SK-N-SH treated with all-trans-retinoic acid at 6 μM for 48 hours (cell line): ENCODE measurements around the gene SAG.

Experiments used
- ATAC-seq: fragments of 200-7000 bp; cut with Tn5 transposase; 3 replicates; pipeline ENCODE4 v1.9.1; 2020; ENCODE audit warnings: mild to moderate bottlenecking, moderate library complexity
- ARNTL ChIP-seq: fragments of 450-650 bp; formaldehyde crosslinking; IDR thresholded peaks from 2 replicates; pipeline ENCODE4 v1.5.0; 2020; ENCODE audit warnings: low read depth, mild to moderate bottlenecking, moderate library complexity, borderline replicate concordance
- BACH2 ChIP-seq: fragments of 250-450 bp; sonication (Bioruptor Pico); IDR thresholded peaks from 2 replicates; pipeline ENCODE4 v1.9.0; 2021; ENCODE audit warnings: mild to moderate bottlenecking, borderline replicate concordance
- CSRNP3 ChIP-seq: fragments of 250-450 bp; sonication (Bioruptor Pico); IDR thresholded peaks from 2 replicates; pipeline ENCODE4 v1.5.1; 2021; ENCODE audit warnings: mild to moderate bottlenecking, moderate library complexity
- ESRRG ChIP-seq: fragments of 250-450 bp; sonication (Bioruptor Pico); IDR thresholded peaks from 2 replicates; pipeline ENCODE4 v1.6.1; 2021; ENCODE audit warnings: mild to moderate bottlenecking
- GLIS3 ChIP-seq: fragments of 250-450 bp; sonication (Bioruptor Pico); IDR thresholded peaks from 2 replicates; pipeline ENCODE4 v1.5.0; 2020; ENCODE audit warnings: mild to moderate bottlenecking, moderate library complexity
- ISL1 ChIP-seq: fragments of 250-450 bp; sonication (Bioruptor Pico); IDR thresholded peaks from 2 replicates; pipeline ENCODE4 v2.1.2; 2022; ENCODE audit warnings: mild to moderate bottlenecking, moderate library complexity
- OSR1 ChIP-seq: fragments of 250-450 bp; sonication (Bioruptor Pico); IDR thresholded peaks from 2 replicates; pipeline ENCODE4 v1.8.0; 2022; ENCODE audit warnings: moderate library complexity, mild to moderate bottlenecking, inconsistent platforms
- PATZ1 ChIP-seq: fragments of 250-450 bp; sonication (Bioruptor Pico); IDR thresholded peaks from 2 replicates; pipeline ENCODE4 v1.8.0; 2020; ENCODE audit warnings: mild to moderate bottlenecking, moderate library complexity, borderline replicate concordance
- POU6F1 ChIP-seq: fragments of 250-450 bp; sonication (Bioruptor Pico); IDR thresholded peaks from 2 replicates; pipeline ENCODE4 v1.8.0; 2021; ENCODE audit warnings: low read depth, mild to moderate bottlenecking, moderate library complexity, borderline replicate concordance
- PPARA ChIP-seq: fragments of 250-450 bp; sonication (Bioruptor Pico); IDR thresholded peaks from 2 replicates; pipeline ENCODE4 v1.5.0; 2020; ENCODE audit warnings: mild to moderate bottlenecking, borderline replicate concordance
- RARB ChIP-seq: fragments of 250-450 bp; sonication (Bioruptor Pico); IDR thresholded peaks from 2 replicates; pipeline ENCODE4 v1.8.0; 2021; ENCODE audit warnings: mild to moderate bottlenecking, moderate library complexity
- SNAI2 ChIP-seq: fragments of 250-450 bp; sonication (Bioruptor Pico); IDR thresholded peaks from 2 replicates; pipeline ENCODE4 v1.5.0; 2020; ENCODE audit warnings: mild to moderate bottlenecking, moderate library complexity
- TCF4 ChIP-seq: fragments of 250-450 bp; sonication (Bioruptor Pico); IDR thresholded peaks from 2 replicates; pipeline ENCODE4 v1.8.0; 2021; ENCODE audit warnings: mild to moderate bottlenecking, moderate library complexity, borderline replicate concordance
- TOX ChIP-seq: fragments of 250-450 bp; sonication (Bioruptor Pico); IDR thresholded peaks from 2 replicates; pipeline ENCODE4 v1.8.0; 2021; ENCODE audit warnings: mild to moderate bottlenecking, moderate library complexity, borderline replicate concordance
- ZC3H10 ChIP-seq: fragments of 250-450 bp; sonication (Bioruptor Pico); IDR thresholded peaks from 2 replicates; pipeline ENCODE4 v1.5.1; 2021; ENCODE audit warnings: mild to moderate bottlenecking, moderate library complexity
- ZFP3 ChIP-seq: fragments of 250-450 bp; sonication (Bioruptor Pico); IDR thresholded peaks from 2 replicates; pipeline ENCODE4 v1.5.0; 2020; ENCODE audit warnings: mild to moderate bottlenecking, moderate library complexity
- ZFP30 ChIP-seq: fragments of 450-650 bp; formaldehyde crosslinking; IDR thresholded peaks from 2 replicates; pipeline ENCODE4 v1.5.0; 2022; ENCODE audit warnings: mild to moderate bottlenecking, moderate library complexity
- ZNF565 ChIP-seq: fragments of 450-650 bp; formaldehyde crosslinking; conservative IDR thresholded peaks from 2 replicates; pipeline ENCODE4 v1.5.0; 2020; ENCODE audit warnings: low read depth, mild to moderate bottlenecking, moderate library complexity
- ZNF70 ChIP-seq: fragments of 450-650 bp; formaldehyde crosslinking; IDR thresholded peaks from 2 replicates; pipeline ENCODE4 v1.5.0; 2020; ENCODE audit warnings: mild to moderate bottlenecking, moderate library complexity
- ZNF8 ChIP-seq: fragments of 450-650 bp; formaldehyde crosslinking; IDR thresholded peaks from 2 replicates; pipeline ENCODE4 v1.5.0; 2020; ENCODE audit warnings: mild to moderate bottlenecking, moderate library complexity
- TF ChIP-seq, protein P1 (sequence below): fragments of 250-450 bp; sonication (Bioruptor Pico); IDR thresholded peaks from 2 replicates; pipeline ENCODE4 v1.5.1; 2020; ENCODE audit warnings: low read depth, mild to moderate bottlenecking, moderate library complexity
- TF ChIP-seq, protein P2 (sequence below): fragments of 250-450 bp; sonication (Bioruptor Pico); IDR thresholded peaks from 2 replicates; pipeline ENCODE4 v1.5.0; 2020; ENCODE audit warnings: mild to moderate bottlenecking, moderate library complexity

SAG gene

GRCh38 chr2:233325814-233326213 lies 18.2 kb downstream of the SAG start:
- ATAC-seq, result no peak
- TF ChIP-seq PPARA (CRISPR knock-in tag) (no peak), SNAI2 (CRISPR knock-in tag) (no peak), ISL1 (CRISPR knock-in tag) (no peak), BACH2 (CRISPR knock-in tag) (no peak), ZFP3 (no peak), RARB (CRISPR knock-in tag) (no peak), TCF4 (CRISPR knock-in tag) (no peak), TOX (CRISPR knock-in tag) (no peak), POU6F1 (CRISPR knock-in tag) (no peak), ZC3H10 (CRISPR knock-in tag) (no peak), PATZ1 (no peak), ARNTL (no peak), OSR1 (CRISPR knock-in tag) (no peak), ZFP30 (CRISPR knock-in tag) (no peak), ESRRG (CRISPR knock-in tag) (no peak), ZNF8 (CRISPR knock-in tag) (no peak)
- TF ChIP-seq, protein P1, sequence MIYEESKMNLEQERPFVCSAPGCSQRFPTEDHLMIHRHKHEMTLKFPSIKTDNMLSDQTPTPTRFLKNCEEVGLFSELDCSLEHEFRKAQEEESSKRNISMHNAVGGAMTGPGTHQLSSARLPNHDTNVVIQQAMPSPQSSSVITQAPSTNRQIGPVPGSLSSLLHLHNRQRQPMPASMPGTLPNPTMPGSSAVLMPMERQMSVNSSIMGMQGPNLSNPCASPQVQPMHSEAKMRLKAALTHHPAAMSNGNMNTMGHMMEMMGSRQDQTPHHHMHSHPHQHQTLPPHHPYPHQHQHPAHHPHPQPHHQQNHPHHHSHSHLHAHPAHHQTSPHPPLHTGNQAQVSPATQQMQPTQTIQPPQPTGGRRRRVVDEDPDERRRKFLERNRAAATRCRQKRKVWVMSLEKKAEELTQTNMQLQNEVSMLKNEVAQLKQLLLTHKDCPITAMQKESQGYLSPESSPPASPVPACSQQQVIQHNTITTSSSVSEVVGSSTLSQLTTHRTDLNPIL, result no peak

GRCh38 chr2:233326500-233326899 lies 18.9 kb downstream of the SAG start:
- no peak for ATAC-seq
- no peak for TF ChIP-seq BACH2 (CRISPR knock-in tag)
- TF ChIP-seq ZFP30 (CRISPR knock-in tag), result no peak
- no peak for TF ChIP-seq CSRNP3 (CRISPR knock-in tag)
- TF ChIP-seq GLIS3 (CRISPR knock-in tag), result no peak
- no peak for TF ChIP-seq ZNF8 (CRISPR knock-in tag)
- TF ChIP-seq, protein P2, sequence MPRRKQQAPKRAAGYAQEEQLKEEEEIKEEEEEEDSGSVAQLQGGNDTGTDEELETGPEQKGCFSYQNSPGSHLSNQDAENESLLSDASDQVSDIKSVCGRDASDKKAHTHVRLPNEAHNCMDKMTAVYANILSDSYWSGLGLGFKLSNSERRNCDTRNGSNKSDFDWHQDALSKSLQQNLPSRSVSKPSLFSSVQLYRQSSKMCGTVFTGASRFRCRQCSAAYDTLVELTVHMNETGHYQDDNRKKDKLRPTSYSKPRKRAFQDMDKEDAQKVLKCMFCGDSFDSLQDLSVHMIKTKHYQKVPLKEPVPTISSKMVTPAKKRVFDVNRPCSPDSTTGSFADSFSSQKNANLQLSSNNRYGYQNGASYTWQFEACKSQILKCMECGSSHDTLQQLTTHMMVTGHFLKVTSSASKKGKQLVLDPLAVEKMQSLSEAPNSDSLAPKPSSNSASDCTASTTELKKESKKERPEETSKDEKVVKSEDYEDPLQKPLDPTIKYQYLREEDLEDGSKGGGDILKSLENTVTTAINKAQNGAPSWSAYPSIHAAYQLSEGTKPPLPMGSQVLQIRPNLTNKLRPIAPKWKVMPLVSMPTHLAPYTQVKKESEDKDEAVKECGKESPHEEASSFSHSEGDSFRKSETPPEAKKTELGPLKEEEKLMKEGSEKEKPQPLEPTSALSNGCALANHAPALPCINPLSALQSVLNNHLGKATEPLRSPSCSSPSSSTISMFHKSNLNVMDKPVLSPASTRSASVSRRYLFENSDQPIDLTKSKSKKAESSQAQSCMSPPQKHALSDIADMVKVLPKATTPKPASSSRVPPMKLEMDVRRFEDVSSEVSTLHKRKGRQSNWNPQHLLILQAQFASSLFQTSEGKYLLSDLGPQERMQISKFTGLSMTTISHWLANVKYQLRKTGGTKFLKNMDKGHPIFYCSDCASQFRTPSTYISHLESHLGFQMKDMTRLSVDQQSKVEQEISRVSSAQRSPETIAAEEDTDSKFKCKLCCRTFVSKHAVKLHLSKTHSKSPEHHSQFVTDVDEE (CRISPR knock-in tag), result no peak
- TF ChIP-seq ARNTL, result no peak
- no peak for TF ChIP-seq TCF4 (CRISPR knock-in tag)
- TF ChIP-seq PATZ1, result no peak
- TF ChIP-seq ZFP3, result no peak
- no peak for TF ChIP-seq POU6F1 (CRISPR knock-in tag)
- no peak for TF ChIP-seq ZNF565
- no peak for TF ChIP-seq TOX (CRISPR knock-in tag)
- TF ChIP-seq PPARA (CRISPR knock-in tag), result no peak
- no peak for TF ChIP-seq ZNF70 (CRISPR knock-in tag)
- TF ChIP-seq, protein P1, result no peak
- TF ChIP-seq ESRRG (CRISPR knock-in tag), result no peak
